Measurements from ENCODE around the gene DCC. TPM values are rescaled to one million over a fixed set of nuclear protein-coding genes. Genes with fewer than 3 reads are reported as not detected.

Gene DCC
- total and polyA plus RNA-seq, 2 of the 8 experiments (the other 6 are each of a cell fraction or from before 2014, with no cell fraction given): 0.14 to 1.4 TPM

GRCh38 chr18:52748343-52748742 is 408.3 kb downstream of the DCC start:
- no peaks in the 10 kb centered on the region for H3K79me1 ChIP-seq (ENCODE audit: low read depth, low read length)
- no peaks in the 10 kb centered on the region for H4K20me1 ChIP-seq (replicated peaks in 1 of 2; ENCODE audit: control insufficient read depth in 1 of 2, insufficient read depth in 2 of 2, low read length in 2 of 2)
- no peak overlapping the region for H3K4me2 ChIP-seq (ENCODE audit: insufficient read depth in 1 of 2, low read depth in 2 of 2, low read length in 2 of 2)
- no peak overlapping the region for H3K14ac ChIP-seq (ENCODE audit: insufficient read length)
- no peaks in the 10 kb centered on the region for H3K36me3 ChIP-seq (ENCODE audit: control insufficient read depth in 2 of 4, insufficient read depth in 4 of 4, low read length in 3 of 4)
- H3K79me2 ChIP-seq (ENCODE audit: control insufficient read depth in 1 of 2, insufficient read depth in 2 of 2, low read length in 2 of 2): no peaks in the 10 kb centered on the region
- POLR2A ChIA-PET (ENCODE audit: partially characterized antibody): no interaction called here
- H3K27me3 ChIP-seq (replicated peaks in 1 of 4; ENCODE audit: control insufficient read depth in 3 of 4, extremely low read depth in 1 of 4, insufficient read depth in 3 of 4, low read length in 3 of 4): no peaks in the 10 kb centered on the region
- H2BK120ac ChIP-seq (replicated peaks; ENCODE audit: low read depth, low read length): no peak overlapping the region
- no peak overlapping the region for H2AK5ac ChIP-seq (ENCODE audit: low read depth, low read length)
- H4K8ac ChIP-seq (ENCODE audit: extremely low read depth, insufficient read depth, low read length): no peak overlapping the region
- DNase-seq (ENCODE audit: low read depth in 1 of 2, low spot score in 2 of 2) (no peak), FAIRE-seq (no peak)
- H3K23ac ChIP-seq (ENCODE audit: insufficient read length): no peak overlapping the region
- WGBS, 2 experiments (ENCODE audit: extremely low coverage in 1 of 2, insufficient coverage in 1 of 2, insufficient read length in 1 of 2, insufficient replicate concordance in 2 of 2, low coverage in 1 of 2, low lambda C conversion rate in 2 of 2, missing lambda C conversion rate in 1 of 2): 93% methylated on average over 5 of the region's 8 CpGs; no CpG with 5 or more reads in 1 of the 2 experiments
- TF ChIP-seq KDM5A (IDR thresholded peaks at IDR 0.05; ENCODE audit: low read length) (no peak), SAP30 (IDR thresholded peaks at IDR 0.05; ENCODE audit: insufficient read depth, insufficient replicate concordance, low read length) (no peak), BCL11A (IDR thresholded peaks at IDR 0.05; ENCODE audit: low read depth in 2 of 2, low read length in 2 of 2) (no peak), CTCF (IDR thresholded peaks at IDR 0.05; ENCODE audit: control extremely low read depth in 1 of 3, insufficient read depth in 1 of 3, low read depth in 1 of 3, low read length in 3 of 3) (no peak), EP300 (IDR thresholded peaks at IDR 0.05; ENCODE audit: borderline replicate concordance in 1 of 2, low read depth in 2 of 2, low read length in 2 of 2) (no peak), RBBP5 (IDR thresholded peaks at IDR 0.05; ENCODE audit: borderline replicate concordance, low read depth, low read length) (no peak), JUND (IDR thresholded peaks at IDR 0.05; ENCODE audit: low read length) (no peak), E2F6 (IDR thresholded peaks at IDR 0.05) (no peak)
- no peak overlapping the region for H2BK12ac ChIP-seq (ENCODE audit: low read depth, low read length)
- H3K9me3 ChIP-seq (ENCODE audit: insufficient read depth in 2 of 2, low read depth in 1 of 2, low read length in 1 of 2): no peaks in the 10 kb centered on the region
- H3K4me3 ChIP-seq (ENCODE audit: extremely low read depth in 1 of 4, insufficient read depth in 2 of 4, low read depth in 3 of 4, low read length in 4 of 4): no peak overlapping the region
- no peaks in the 10 kb centered on the region for H3K23me2 ChIP-seq (ENCODE audit: low read depth, low read length)
- H3K4ac ChIP-seq (replicated peaks; ENCODE audit: insufficient read length, low read depth, low read length): no peak overlapping the region
- H2AFZ ChIP-seq (ENCODE audit: low read length): 0 out of 2 replicates have a peak overlapping the region, but pooled peaks have one; percentile 4
- H3K56ac ChIP-seq (replicated peaks; ENCODE audit: insufficient read length, low read depth, low read length): no peak overlapping the region
- H2BK15ac ChIP-seq (ENCODE audit: low read length): no peak overlapping the region
- no peak overlapping the region for H2BK5ac ChIP-seq (ENCODE audit: low read depth, low read length)
- H4K5ac ChIP-seq (ENCODE audit: insufficient read length, low read depth, low read length): no peak overlapping the region
- H3K4me1 ChIP-seq (replicated peaks in 1 of 4; ENCODE audit: control insufficient read depth in 3 of 4, insufficient read depth in 4 of 4, low read length in 3 of 4): no peaks in the 10 kb centered on the region
- no peak overlapping the region for H3K9ac ChIP-seq (replicated peaks in 1 of 4; ENCODE audit: extremely low read depth in 1 of 4, low read depth in 3 of 4, low read length in 3 of 4)
- H3K18ac ChIP-seq (ENCODE audit: extremely low read depth, low read length): no peak overlapping the region
- H2BK20ac ChIP-seq (ENCODE audit: low read length): no peak overlapping the region
- CTCF ChIA-PET (ENCODE audit: partially characterized antibody): no interaction called here
- H3K27ac ChIP-seq (ENCODE audit: low read depth, low read length): no peak overlapping the region
- no peak overlapping the region for H4K91ac ChIP-seq (replicated peaks; ENCODE audit: insufficient read length, low read length)

Measured in H1 (cell line).